ENCODE measurements around the gene SMIM26.
A peak's percentile ranks its signal among the peaks of the same experiment; 100 is the strongest.

The SMIM26 gene

GRCh38 chr20:18587665-18588573 lies 20.7 kb downstream of the SMIM26 start, which contains the start of gene DTD1:
Gene DTD1 (plus strand): TSS chr20:18588054. CDS start chr20:18588073, 19 bp downstream.
- TF ChIP-seq TAF1 (IDR thresholded peaks at IDR 0.05; ENCODE audit: borderline replicate concordance, low read depth, low read length), result peak; percentile 41; the same call in 1 of the 2 replicates
- TF ChIP-seq POLR2AphosphoS5 (IDR thresholded peaks at IDR 0.05; ENCODE audit: low read depth, low read length), result peak; percentile 78
- TF ChIP-seq POLR2A (IDR thresholded peaks at IDR 0.05; ENCODE audit: low read depth, low read length), result peak; percentile 84
- DNase-seq (ENCODE audit: insufficient read length) (peak; percentile 75), FAIRE-seq (peak; percentile 99)

GRCh38 chr20:18588574-18588933 lies 21.3 kb downstream of the SMIM26 start:
- DNase-seq (ENCODE audit: insufficient read length) (no peak), FAIRE-seq (no peak)
- TF ChIP-seq POLR2A (IDR thresholded peaks at IDR 0.05; ENCODE audit: low read depth, low read length) (no peak), TAF1 (IDR thresholded peaks at IDR 0.05; ENCODE audit: borderline replicate concordance, low read depth, low read length) (no peak), POLR2AphosphoS5 (IDR thresholded peaks at IDR 0.05; ENCODE audit: low read depth, low read length) (no peak)

GRCh38 chr20:18589941-18590674 lies 22.9 kb downstream of the SMIM26 start:
- FAIRE-seq, result peak; percentile 17
- no peak for DNase-seq (ENCODE audit: insufficient read length)
- no peak for TF ChIP-seq POLR2AphosphoS5 (IDR thresholded peaks at IDR 0.05; ENCODE audit: low read depth, low read length)
- TF ChIP-seq POLR2A (IDR thresholded peaks at IDR 0.05; ENCODE audit: low read depth, low read length), result no peak
- TF ChIP-seq TAF1 (IDR thresholded peaks at IDR 0.05; ENCODE audit: borderline replicate concordance, low read depth, low read length), result no peak

GRCh38 chr20:18596270-18596669 lies 29.0 kb downstream of the SMIM26 start:
- DNase-seq (ENCODE audit: insufficient read length) (no peak), FAIRE-seq (no peak)
- TF ChIP-seq TAF1 (IDR thresholded peaks at IDR 0.05; ENCODE audit: borderline replicate concordance, low read depth, low read length) (no peak), POLR2A (IDR thresholded peaks at IDR 0.05; ENCODE audit: low read depth, low read length) (no peak), POLR2AphosphoS5 (IDR thresholded peaks at IDR 0.05; ENCODE audit: low read depth, low read length) (no peak)

GRCh38 chr20:18609741-18610140 lies 42.5 kb downstream of the SMIM26 start:
- DNase-seq (ENCODE audit: insufficient read length) (no peak), FAIRE-seq (no peak)
- no peak for TF ChIP-seq TAF1 (IDR thresholded peaks at IDR 0.05; ENCODE audit: borderline replicate concordance, low read depth, low read length)
- no peak for TF ChIP-seq POLR2AphosphoS5 (IDR thresholded peaks at IDR 0.05; ENCODE audit: low read depth, low read length)
- no peak for TF ChIP-seq POLR2A (IDR thresholded peaks at IDR 0.05; ENCODE audit: low read depth, low read length)

GRCh38 chr20:18611492-18611891 lies 44.3 kb downstream of the SMIM26 start:
- DNase-seq (ENCODE audit: insufficient read length) (no peak), FAIRE-seq (no peak)
- TF ChIP-seq POLR2A (IDR thresholded peaks at IDR 0.05; ENCODE audit: low read depth, low read length), result no peak
- TF ChIP-seq POLR2AphosphoS5 (IDR thresholded peaks at IDR 0.05; ENCODE audit: low read depth, low read length), result no peak
- TF ChIP-seq TAF1 (IDR thresholded peaks at IDR 0.05; ENCODE audit: borderline replicate concordance, low read depth, low read length), result no peak

- no peak for FAIRE-seq
- no peak for TF ChIP-seq TAF1 (IDR thresholded peaks at IDR 0.05; ENCODE audit: borderline replicate concordance, low read depth, low read length)
- no peak for TF ChIP-seq POLR2A (IDR thresholded peaks at IDR 0.05; ENCODE audit: low read depth, low read length)
- TF ChIP-seq POLR2AphosphoS5 (IDR thresholded peaks at IDR 0.05; ENCODE audit: low read depth, low read length), result no peak
- DNase-seq (ENCODE audit: insufficient read length), result no peak
These were observed 46.3 kb downstream of the SMIM26 start for GRCh38 chr20:18613553-18613952.

GRCh38 chr20:18614244-18614643 lies 47.0 kb downstream of the SMIM26 start:
- TF ChIP-seq TAF1 (IDR thresholded peaks at IDR 0.05; ENCODE audit: borderline replicate concordance, low read depth, low read length) (no peak), POLR2AphosphoS5 (IDR thresholded peaks at IDR 0.05; ENCODE audit: low read depth, low read length) (no peak), POLR2A (IDR thresholded peaks at IDR 0.05; ENCODE audit: low read depth, low read length) (no peak)
- DNase-seq (ENCODE audit: insufficient read length), result no peak
- no peak for FAIRE-seq

- TF ChIP-seq POLR2AphosphoS5 (IDR thresholded peaks at IDR 0.05; ENCODE audit: low read depth, low read length) (no peak), POLR2A (IDR thresholded peaks at IDR 0.05; ENCODE audit: low read depth, low read length) (no peak), TAF1 (IDR thresholded peaks at IDR 0.05; ENCODE audit: borderline replicate concordance, low read depth, low read length) (no peak)
- FAIRE-seq (no peak), DNase-seq (ENCODE audit: insufficient read length) (no peak)
These were observed 47.9 kb downstream of the SMIM26 start for GRCh38 chr20:18615020-18615650.

All from GM12892 (cell line).